K562 treated with DMSO at 1 percent for 4 hours (cell line): ENCODE results near the gene FOXB1. TPM values are rescaled to one million over a fixed set of nuclear protein-coding genes. Genes with fewer than 3 reads are reported as not detected.

Experiments used
- total RNA-seq: library from RNA; unstranded; fragments of 300-600 nt; gene quantifications from 2 replicates; pipeline ENCODE4 v1.2.3, GENCODE V29; 2022; ENCODE audit not compliant: insufficient read depth

The FOXB1 gene
- total RNA-seq, result not detected in 2 replicates

DNA sequence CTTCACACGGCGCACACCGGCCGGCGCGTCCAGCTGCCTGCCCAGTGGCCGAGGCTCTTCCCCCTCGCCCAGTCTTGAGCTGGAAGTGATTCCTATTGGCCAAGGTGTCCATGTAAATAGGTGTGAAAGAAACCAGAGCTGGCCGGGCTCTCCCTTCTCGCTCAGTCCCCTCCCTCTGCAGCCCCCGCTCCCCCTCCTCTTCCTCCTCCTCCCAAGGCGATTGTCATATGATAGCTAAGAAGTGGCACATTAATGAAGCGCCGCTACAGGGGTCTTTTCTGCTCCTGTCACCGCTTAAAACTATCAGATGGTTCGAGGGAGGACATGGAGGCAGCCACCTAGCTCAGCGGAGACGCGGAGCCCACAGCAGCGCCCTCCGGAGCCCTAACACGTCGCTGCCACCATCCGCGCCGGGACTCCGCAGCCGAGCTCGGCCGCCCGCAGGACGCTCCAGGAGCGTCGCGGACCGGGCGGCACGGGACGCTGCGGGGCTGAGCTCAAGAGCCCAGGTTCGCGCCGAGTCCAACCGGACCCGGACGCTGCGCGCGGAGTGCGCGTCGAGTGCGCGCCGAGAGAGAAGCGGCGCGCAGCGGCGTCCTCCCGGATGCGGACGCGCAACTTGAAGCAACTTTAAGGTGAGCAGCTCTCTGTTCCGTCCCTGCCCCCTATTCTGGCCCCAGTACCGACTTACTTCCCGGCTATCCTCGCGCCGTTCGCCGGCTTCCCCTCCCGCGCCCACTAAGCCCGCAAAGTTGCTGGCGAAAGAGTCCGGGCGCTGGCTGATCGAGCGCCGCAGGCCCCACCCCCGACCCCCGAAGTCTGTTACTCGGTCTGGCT, at the start of gene FOXB1:
Gene FOXB1 (plus strand): TSS at position 303 of the 837 bp plus-strand sequence. CDS start 653 bp downstream, outside the sequence.

